RWPE1 (cell line): Measurements from ENCODE around the gene NEURL1.

ENCODE experiments used
- CTCF ChIA-PET: fragments of 350-600 bp; sonication (Branson Sonifier 250); formaldehyde crosslinking; extraction: SDS; loops from one replicate; lab custom pipeline; 2021; lab: Yijun Ruan, JAX
- POLR2A ChIA-PET: fragments of 400-600 bp; formaldehyde crosslinking; extraction: SDS; loops from one replicate; lab custom pipeline; 2020; ENCODE audit warnings: antibody characterized with exemption; ENCODE audit not compliant: low non-redundant PET; lab: Yijun Ruan, JAX
- DNase-seq: peaks from one replicate; pipeline ENCODE4 v3.0.0; 2012; ENCODE audit warnings: low spot score
- H3K27ac ChIP-seq: fragments of 450-650 bp; 2 replicates; pipeline ENCODE4 v1.5.1; 2017
- CTCF ChIP-seq: fragments of 450-650 bp; conservative IDR thresholded peaks from 2 replicates; pipeline ENCODE4 v1.5.1; 2017; ENCODE audit warnings: low read depth, mild to moderate bottlenecking

The NEURL1 gene

GRCh38 chr10:103545771-103546281, 52.3 kb downstream of the NEURL1 start:
- POLR2A ChIA-PET, result no interaction called here
- CTCF ChIA-PET, result interaction anchor here (0.6 kb wide), 1 partner anchor 27 kb away, joined by 3 read pairs; no protein-coding TSS in a partner anchor
- TF ChIP-seq CTCF, result no peak
- no peak for DNase-seq
- no peak overlapping the region for H3K27ac ChIP-seq

DNA sequence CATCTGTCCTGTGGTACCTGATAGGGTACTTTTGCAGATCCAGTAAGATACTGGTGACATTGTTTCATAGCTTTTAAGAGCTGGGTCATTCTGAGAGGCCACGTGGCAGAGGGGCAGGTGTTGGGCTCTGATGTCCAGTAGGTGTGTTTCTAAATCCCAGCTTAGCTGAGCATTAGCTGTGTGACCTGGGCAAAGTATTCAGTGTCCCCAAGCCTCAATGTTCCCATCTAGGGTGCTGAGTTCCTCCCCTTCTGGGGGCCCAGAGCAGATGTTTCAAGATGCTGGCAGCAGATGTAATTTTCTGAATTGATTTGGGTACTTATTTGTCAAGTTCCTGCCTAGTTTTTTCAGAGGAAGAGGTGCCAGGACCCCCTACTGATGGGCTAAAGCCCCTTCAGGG, 52.9 kb downstream of the NEURL1 start:
- H3K27ac ChIP-seq, result no peak overlapping the region
- CTCF ChIA-PET, result interaction anchor here (0.6 kb wide), 1 partner anchor 113 kb away, joined by 3 read pairs; no protein-coding TSS in a partner anchor
- no peak for TF ChIP-seq CTCF
- POLR2A ChIA-PET, result interaction anchor here (0.6 kb wide), 1 partner anchor 8 kb away, joined by 3 read pairs; no protein-coding TSS in a partner anchor
- no peak for DNase-seq

- POLR2A ChIA-PET, result no interaction called here
- CTCF ChIA-PET, result interaction anchor here (1.2 kb wide), 1 partner anchor 131 kb away, joined by 4 read pairs; no protein-coding TSS in a partner anchor
These were observed 54.0 kb downstream of the NEURL1 start for GRCh38 chr10:103547391-103547946.

GRCh38 chr10:103548006-103548405, 54.5 kb downstream of the NEURL1 start:
- CTCF ChIA-PET, result interaction anchor here (1.2 kb wide), 1 partner anchor 132 kb away, joined by 4 read pairs; no protein-coding TSS in a partner anchor
- H3K27ac ChIP-seq, result no peak overlapping the region
- no peak for TF ChIP-seq CTCF
- DNase-seq, result no peak
- POLR2A ChIA-PET, result no interaction called here

More at GRCh38 chr10:103547391-103547946, 54.0 kb downstream of the NEURL1 start:
- H3K27ac ChIP-seq, result no peak overlapping the region
- DNase-seq, result no peak
- no peak for TF ChIP-seq CTCF

- H3K27ac ChIP-seq, result no peak overlapping the region
- no peak for TF ChIP-seq CTCF
- POLR2A ChIA-PET, result no interaction called here
- CTCF ChIA-PET, result interaction anchor here (1.2 kb wide), 1 partner anchor 132 kb away, joined by 4 read pairs; no protein-coding TSS in a partner anchor
- DNase-seq, result no peak
These were observed 55.3 kb downstream of the NEURL1 start for GRCh38 chr10:103548581-103549348.

DNA sequence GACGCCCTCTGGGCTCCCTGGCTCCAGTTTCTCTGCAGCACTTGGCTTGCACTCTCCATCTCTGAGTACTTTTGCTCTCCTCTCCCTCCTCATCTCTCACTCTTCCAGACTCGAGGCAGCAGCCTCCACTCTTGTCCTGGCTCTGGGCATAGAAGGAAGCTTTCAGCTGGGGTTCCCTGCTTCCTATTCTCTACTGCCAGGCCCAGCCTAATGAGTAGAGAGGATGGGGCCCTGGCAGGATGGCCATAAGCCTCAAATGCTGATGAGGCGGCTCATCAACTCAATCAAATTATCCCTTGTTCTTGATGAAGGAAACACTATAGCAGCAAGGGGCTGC, 55.8 kb downstream of the NEURL1 start:
- no peak for TF ChIP-seq CTCF
- no peak for DNase-seq
- H3K27ac ChIP-seq, result no peak overlapping the region
- CTCF ChIA-PET, result interaction anchor here (0.6 kb wide), 1 partner anchor 632 kb away, joined by 3 read pairs; no protein-coding TSS in a partner anchor
- POLR2A ChIA-PET, result no interaction called here
